GM11168 (cell line): Measurements from ENCODE around the gene MAN2A2.
"Not testable (repeated sequence)": the region's sequence is repeated elsewhere in the genome, so short reads cannot be mapped to it uniquely, and the experiment has no call there.

ENCODE experiments used
- in situ Hi-C: fragments of 300-500 bp; cut with MboI; formaldehyde crosslinking; loops from one replicate; pipeline ENCODE4 v1.12.0; 2022; ENCODE audit warnings: low sequenced_read_pairs; ENCODE audit not compliant: unreplicated experiment

Gene MAN2A2

GRCh38 chr15:90895571-90896117 is 7.5 kb upstream of the MAN2A2 start:
- in situ Hi-C loops: loop anchor here (25.0 kb wide), 1 partner anchor 583 kb away; no protein-coding TSS in a partner anchor

GRCh38 chr15:90897131-90897655 is 5.9 kb upstream of the MAN2A2 start:
- in situ Hi-C loops: loop anchor here (25.0 kb wide), 1 partner anchor 585 kb away; no protein-coding TSS in a partner anchor

DNA sequence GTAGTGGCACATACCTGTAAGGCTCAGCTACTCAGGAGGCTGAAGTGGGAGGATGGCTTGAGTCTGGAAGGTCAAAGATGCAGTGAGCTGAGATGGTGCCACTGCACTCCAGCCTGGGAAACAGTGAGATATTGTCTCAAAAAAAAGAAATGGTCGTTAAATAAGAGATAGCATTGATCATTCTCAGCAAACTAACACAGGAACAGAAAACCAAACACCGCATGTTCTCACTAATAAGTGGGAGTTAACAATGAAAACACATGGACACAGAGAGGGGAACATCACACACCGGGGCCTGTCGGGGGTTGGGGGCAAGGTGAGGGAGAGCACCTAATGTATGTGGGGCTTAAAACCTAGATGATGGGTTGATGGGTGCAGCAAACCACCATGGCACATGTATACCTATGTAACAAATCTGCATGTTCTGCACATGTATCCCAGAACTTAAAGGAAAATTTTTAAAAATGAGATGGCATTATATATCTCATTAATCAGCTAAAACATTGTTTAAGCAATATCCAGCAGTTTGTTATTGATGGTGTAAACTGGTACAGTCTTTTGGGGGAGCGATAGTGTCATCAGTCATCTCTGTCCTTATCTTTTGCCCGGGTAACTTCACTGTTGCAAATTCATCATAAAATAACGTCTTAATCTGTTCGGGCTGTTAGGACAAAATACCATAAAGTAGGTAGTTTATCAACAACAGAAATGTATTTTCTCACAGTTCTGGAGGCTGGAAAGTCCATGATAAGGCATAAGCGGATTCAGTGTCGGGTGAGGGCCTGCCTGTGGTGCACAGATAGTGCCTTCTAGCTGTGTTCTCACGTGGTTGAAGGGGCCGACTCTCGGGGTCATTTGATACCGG is 1.7 kb upstream of the MAN2A2 start:
- in situ Hi-C loops: no loop called here

- in situ Hi-C loops: no loop called here
Measured at GRCh38 chr15:90902040-90902839, 862 bp upstream of the MAN2A2 start.

- in situ Hi-C loops: no loop called here
Measured at GRCh38 chr15:90903733-90904536, 833 bp downstream of the MAN2A2 start.

- in situ Hi-C loops: no loop called here
Measured at GRCh38 chr15:90904746-90905145, 1.6 kb downstream of the MAN2A2 start.

DNA sequence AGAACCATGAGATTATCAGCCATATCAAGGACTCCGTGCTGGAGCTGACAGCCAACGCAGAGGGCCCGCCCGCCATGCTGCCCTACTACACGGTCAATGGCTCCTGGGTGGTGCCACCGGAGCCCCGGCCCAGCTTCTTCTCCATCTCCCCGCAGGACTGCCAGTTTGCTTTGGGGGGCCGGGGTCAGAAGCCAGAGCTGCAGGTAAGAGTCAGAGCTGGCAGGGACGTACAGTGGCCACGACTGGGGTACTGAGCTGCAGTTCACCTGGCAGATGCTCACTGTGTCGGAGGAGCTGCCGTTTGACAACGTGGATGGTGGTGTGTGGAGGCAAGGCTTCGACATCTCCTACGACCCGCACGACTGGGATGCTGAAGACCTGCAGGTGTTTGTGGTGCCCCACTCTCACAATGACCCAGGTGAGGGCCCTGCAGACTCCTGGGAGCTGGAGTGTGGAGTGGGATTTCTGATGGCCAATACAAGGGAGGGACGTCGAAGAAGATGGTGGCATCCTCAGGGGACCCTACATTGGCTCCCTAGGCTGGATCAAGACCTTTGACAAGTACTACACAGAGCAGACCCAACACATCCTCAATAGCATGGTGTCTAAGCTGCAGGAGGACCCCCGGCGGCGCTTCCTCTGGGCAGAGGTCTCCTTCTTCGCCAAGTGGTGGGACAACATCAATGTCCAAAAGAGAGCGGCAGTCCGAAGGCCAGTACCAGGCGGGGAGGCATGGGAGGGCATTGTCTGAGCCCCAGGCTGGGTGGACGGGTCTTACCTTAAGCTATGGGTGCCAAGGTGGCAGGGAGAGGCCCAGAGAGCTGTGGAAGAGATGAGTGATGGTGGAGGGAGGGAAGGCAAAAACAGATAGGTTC is 2.4 kb downstream of the MAN2A2 start:
- in situ Hi-C loops: no loop called here

DNA sequence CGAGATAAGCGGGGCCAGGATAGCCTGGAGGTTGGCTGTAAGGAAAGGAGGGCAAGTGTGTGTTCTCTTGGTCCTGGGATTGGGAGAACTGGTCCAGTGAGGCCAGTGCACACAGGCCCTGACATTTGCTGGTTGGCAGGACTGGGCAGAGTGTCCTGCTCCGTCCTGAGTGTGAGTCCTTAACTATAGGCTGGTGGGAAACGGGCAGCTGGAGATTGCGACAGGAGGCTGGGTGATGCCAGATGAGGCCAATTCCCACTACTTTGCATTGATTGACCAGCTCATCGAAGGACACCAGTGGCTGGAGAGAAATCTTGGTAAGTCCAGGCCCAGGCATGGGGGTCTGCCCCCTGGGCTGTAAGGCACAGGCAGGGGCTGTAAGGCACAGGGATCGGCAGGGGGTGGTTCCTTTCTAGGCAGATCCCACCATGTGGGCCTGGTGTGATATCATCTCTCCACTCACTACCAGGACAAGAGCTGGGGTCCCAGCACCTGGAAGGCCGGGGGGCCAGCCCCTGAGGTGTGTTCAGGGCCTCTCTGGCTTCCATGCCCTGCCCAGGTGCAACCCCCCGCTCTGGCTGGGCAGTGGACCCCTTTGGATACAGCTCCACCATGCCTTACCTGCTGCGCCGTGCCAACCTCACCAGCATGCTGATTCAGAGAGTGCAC is 3.2 kb downstream of the MAN2A2 start:
- in situ Hi-C loops: no loop called here

- in situ Hi-C loops: no loop called here
Measured at GRCh38 chr15:90907051-90907660, 4.1 kb downstream of the MAN2A2 start.

- in situ Hi-C loops: no loop called here
Measured at GRCh38 chr15:90907838-90908507, 4.9 kb downstream of the MAN2A2 start.

DNA sequence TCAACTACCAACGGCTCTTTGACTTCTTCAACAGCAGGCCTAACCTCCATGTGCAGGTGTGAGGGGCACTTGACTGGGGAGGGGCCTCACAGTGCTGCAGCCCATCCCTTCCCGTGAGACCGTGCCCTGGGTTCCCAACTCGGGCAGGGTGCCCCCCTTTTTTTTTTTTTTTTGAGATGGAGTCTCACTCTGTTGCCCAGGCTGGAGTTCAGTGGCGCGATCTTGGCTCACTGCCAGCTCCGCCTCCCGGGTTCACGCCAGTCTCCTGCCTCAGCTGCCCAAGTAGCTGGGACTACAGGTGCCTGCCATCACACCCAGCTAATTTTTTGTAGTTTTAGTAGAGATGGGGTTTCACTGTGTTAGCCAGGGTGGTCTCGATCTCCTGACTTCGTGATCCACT is 6.3 kb downstream of the MAN2A2 start:
- in situ Hi-C loops: not testable (repeated sequence)

DNA sequence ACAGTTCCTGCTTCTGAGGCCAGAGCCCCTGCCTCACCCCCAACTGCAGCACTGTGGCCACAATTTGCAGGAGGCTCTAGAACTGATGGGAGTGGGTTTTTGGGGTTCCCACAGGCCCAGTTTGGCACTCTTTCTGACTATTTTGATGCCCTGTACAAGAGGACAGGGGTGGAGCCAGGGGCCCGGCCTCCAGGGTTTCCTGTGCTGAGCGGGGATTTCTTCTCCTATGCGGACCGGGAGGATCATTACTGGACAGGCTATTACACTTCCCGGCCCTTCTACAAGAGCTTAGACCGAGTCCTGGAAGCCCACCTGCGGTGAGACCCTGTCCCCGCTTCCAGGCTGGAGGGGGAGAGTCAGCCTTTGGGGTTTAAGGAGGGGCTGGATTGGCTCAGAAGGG is 6.9 kb downstream of the MAN2A2 start:
- in situ Hi-C loops: no loop called here

GRCh38 chr15:90910441-90911301 is 7.6 kb downstream of the MAN2A2 start:
- in situ Hi-C loops: no loop called here

GRCh38 chr15:90911302-90911623 is 8.2 kb downstream of the MAN2A2 start:
- in situ Hi-C loops: no loop called here

DNA sequence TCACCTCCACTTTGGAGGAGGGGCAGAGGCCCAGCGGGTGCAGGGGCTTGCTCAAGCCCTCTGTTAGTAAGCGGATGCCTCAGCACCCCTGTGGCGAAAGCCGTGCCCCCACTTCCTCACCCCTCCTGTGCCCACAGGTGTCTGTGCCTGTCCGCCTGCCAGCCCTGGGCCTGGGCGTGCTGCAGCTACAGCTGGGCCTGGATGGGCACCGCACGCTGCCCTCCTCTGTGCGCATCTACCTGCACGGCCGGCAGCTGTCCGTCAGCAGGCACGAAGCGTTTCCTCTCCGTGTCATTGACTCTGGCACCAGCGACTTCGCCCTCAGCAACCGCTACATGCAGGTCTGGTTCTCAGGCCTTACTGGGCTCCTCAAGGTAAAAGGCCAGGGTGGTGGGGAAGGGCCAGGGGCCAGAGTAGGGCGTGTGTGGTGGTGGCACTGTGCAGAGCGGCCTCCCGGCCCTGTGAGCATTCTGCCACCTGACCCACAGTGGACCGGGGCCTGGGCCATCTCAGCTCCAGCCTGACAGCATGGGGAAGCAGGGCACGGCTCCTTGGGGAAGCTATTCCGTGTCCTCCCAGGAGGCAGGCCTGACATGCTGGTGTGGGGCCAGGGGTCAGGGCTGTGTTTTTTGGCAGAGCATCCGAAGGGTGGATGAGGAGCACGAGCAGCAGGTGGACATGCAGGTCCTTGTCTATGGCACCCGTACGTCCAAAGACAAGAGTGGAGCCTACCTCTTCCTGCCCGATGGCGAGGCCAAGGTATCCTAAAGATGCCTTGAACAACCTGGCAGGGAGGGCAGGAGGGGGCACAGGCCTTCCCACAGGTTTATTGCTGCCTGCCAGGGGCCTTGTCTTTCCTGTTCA is 9.0 kb downstream of the MAN2A2 start:
- in situ Hi-C loops: no loop called here

- in situ Hi-C loops: no loop called here
Measured at GRCh38 chr15:90912770-90913075, 9.6 kb downstream of the MAN2A2 start.
